ENCODE results near the gene ADGRA1.
A peak's percentile ranks its signal among the peaks of the same experiment; 100 is the strongest.
"Not testable (repeated sequence)": the region's sequence is repeated elsewhere in the genome, so short reads cannot be mapped to it uniquely, and the experiment has no call there.

ADGRA1 gene

DNA sequence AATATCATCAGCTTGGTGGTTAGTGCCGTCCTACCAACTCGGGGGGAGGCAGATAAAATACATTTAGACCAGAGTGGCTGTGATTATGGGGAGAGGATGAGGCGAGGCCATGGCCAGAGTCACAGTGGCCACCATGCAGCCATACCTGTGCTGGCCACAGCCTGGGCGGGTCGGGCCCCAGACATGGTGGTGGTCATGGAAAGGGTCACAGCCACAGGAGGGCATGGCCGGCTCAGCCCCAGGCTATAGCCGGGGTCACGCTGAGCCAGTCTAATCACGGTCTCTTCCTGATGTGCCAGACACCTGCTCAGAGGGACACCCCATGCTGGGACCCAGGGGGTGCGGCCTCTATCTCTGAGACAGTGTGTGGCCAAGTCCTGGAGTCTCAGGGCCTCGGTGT lies 10.2 kb downstream of the ADGRA1 start:
- no peak for DNase-seq

DNA sequence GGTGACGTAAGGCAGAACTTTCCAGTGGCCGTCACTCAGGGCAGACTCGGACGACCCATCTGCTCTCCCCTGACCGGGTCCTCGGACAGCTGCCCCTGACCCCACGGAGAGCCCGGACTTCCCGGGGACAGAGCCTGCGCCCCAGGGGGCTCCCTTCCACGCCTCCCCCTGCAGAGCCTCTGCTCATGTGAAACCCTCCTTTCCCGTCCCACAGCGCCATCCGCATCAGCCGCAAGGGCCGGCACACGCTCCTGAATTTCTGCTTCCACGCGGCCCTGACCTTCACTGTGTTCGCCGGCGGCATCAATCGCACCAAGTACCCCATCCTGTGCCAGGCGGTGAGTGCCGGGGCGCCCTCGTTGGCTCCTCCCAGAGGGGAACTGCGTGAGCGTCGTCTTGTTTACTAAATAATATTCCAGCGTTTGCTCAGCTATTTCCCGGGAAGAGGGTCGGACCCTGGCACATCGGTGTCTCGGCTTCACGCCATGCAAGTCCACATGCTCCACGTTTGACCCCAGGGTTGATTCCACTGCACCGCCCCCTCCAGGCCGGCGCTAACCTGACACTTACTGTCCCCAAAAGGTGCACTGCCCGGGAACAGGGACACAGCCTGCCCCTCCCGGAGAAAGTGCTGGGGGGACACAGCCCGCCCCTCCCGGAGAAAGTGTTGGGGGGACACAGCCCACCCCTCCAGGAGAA lies 10.9 kb downstream of the ADGRA1 start:
- no peak for DNase-seq

GRCh38 chr10:133099571-133099970 lies 11.8 kb downstream of the ADGRA1 start:
- no peak for DNase-seq

DNA sequence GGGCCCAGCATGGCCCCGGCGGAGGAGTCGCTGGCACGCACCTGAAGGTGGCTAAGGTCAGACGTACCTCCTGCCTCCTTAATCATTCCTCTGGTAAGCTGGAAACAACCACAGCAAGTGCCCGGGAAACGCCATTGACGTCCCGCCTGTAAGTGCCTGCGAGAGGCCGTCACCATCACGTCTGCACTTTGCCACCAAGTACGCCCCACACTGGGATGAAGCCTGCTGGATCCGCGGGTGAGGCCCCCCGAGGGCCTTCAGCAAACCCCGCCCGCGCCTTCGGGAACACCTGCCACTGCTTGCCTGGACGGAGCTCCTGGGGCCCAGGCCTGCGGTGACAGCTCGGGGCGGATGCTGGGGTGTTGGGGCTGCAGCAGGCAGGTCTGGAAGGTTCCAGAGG lies 12.5 kb downstream of the ADGRA1 start:
- no peak for DNase-seq

DNA sequence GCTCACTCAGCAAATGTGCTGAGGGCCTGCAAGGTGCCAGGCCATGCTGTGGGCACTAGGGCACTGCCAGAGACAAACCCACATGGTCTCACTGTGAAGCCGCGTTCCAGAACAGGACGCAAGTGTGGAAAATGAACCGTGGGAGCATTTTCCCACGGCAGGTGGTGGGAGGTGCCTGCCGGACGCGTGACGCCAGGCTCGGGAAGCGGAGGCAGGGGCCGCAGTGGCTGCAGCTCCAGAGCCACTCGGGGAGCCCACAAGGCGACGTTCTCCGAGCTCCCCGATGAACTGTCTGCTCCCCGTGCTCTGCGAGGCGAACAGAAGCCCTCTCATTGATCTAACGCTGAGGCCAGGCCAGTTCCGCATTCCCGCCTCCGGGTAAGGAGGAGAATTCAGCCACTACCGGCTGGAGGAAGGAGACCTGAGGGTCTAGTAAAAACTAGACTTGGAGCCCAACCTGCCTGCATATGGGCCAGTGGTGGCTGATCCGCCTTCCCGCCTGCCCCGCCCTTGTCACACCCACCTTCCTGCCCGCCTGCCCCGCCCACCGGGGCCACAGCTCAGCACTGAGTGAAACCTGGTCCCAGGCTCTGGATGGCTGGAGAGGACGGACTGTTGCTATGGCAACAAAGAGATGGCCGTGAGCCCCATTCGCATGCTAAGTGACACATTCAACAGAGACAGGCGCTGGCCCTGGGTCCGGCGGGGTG lies 13.1 kb downstream of the ADGRA1 start:
- DNase-seq: peak; percentile 39

GRCh38 chr10:133101416-133101810 lies 13.7 kb downstream of the ADGRA1 start:
- DNase-seq: no peak

DNA sequence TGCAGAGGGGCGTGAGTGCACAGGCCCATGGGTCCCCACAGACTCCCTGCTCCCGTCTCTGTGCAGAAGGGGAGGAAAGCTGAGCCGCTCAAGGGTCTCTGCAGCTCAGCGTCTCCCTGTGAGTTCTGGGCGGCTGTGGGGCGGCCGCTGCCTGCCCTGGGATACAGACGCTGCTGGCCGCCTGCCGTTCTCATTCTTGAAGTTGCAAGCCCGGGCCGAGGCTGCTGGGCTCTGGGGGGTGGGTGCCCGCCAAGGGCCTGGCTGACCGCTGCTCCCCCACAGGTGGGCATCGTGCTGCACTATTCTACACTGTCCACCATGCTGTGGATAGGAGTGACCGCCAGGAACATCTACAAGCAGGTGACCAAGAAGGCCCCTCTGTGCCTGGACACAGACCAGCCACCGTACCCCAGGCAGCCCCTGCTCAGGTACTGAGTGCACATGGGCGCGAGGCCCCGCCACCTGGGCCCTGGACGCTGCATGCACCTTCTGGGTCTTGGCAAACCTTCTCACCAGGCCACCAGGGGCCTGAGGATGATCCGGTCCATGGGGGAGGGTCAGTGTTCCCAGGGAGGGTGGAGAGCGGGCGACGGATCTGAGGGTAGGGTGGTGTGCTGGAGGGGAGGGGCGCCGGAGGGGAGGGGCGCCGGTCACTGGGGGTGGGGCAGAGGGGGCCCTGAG lies 14.8 kb downstream of the ADGRA1 start:
- no peak for DNase-seq

GRCh38 chr10:133103311-133103910 lies 15.7 kb downstream of the ADGRA1 start:
- DNase-seq: no peak

- no peak for DNase-seq
Observed at GRCh38 chr10:133104068-133104962, 16.6 kb downstream of the ADGRA1 start.

DNA sequence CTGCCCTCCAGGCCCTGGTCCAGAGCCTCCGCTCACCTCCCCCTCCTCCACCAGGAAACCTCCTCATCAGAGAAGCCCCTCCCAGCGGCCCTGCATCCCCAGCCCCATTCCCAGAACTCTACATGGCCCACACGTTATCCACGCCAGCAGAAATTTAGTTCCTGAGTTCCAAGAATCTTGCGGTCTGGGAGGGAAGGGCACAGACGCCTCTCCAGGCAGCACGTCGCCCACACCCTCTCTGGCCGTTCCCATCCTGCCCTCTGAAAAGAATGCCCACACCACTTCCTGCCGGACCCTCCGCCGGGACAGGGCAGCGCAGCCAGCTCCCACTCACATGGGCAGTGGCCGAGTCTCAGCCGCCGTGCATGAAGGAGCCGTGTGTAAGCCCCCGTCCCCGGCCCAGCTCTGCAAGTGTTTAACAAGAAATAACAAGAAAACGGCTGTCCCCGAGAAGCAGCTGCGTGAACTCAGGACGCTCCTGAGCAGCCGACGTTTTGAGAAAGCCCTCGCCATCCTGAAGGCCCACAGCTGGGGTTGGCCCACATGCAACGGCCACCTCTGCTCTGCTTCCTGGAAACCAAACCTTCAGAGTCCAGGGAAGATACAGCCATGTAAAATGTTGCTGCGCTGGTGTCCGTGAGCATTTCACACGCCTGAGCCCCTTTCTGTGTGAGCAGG lies 17.4 kb downstream of the ADGRA1 start:
- DNase-seq: no peak

GRCh38 chr10:133105686-133106390 lies 18.1 kb downstream of the ADGRA1 start:
- DNase-seq: no peak

- no peak for DNase-seq
Observed at GRCh38 chr10:133106516-133106915, 18.8 kb downstream of the ADGRA1 start.

GRCh38 chr10:133107442-133107841 lies 19.7 kb downstream of the ADGRA1 start:
- no peak for DNase-seq

DNA sequence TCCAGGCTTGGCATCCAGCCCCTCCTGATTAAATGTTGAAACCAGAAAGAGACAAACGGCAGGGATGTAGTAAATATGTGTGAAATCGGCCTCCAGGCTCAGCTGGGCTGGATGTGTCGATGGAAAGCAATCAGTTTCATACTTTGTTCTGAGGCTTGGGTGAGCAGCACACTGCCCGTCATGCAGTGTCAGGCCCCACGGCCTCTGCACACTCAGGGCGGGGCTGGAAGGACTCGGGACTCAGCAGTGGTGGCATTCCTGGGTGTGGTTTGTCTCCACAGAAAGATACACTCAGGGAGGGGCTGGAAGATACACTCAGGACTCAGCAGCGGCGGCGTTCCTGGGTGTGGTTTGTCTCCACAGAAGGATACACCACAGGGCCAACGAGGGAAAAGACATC lies 22.0 kb downstream of the ADGRA1 start:
- DNase-seq: no peak

GRCh38 chr10:133110133-133110532 lies 22.4 kb downstream of the ADGRA1 start:
- no peak for DNase-seq

DNA sequence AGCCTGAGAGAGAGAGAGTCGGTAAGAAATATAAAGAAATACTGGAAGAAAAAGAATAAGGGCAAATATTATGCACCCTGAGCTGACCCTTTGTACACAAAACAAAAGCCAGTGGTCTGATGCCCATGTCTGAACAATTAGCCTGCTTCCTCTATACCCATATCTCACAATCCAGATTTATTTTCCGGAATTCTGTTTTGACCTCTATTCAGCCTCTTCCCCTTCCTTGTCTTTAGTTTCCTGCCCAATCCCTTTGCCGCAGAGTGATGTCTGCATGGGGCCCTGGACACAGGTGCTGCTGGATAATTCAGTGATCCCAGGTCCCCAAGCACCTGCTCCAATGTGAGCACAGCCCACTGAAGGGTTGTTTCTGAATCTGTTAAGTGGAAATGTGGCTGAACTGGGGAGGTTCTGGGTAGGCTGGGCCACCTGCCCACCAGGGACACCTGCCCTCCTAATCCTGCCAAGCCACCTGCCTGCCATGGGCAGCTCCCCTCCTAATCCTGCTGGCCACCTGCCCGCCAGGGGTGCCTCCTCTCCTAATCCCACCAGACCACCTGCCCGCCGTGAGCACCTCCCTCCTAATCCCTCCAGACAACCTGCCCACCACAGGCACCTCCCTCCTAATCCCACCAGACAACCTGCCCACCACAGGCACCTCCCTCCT lies 23.0 kb downstream of the ADGRA1 start:
- DNase-seq: no peak

- not testable (repeated sequence) for DNase-seq
Observed at GRCh38 chr10:133111640-133112039, 23.9 kb downstream of the ADGRA1 start.

GRCh38 chr10:133113146-133113830 lies 25.6 kb downstream of the ADGRA1 start:
- no peak for DNase-seq

- DNase-seq: no peak
Observed at GRCh38 chr10:133113847-133114246, 26.1 kb downstream of the ADGRA1 start.

GRCh38 chr10:133114251-133114650 lies 26.5 kb downstream of the ADGRA1 start:
- no peak for DNase-seq

Data from NCI-H748 treated with DMSO at 0.1 percent for 48 hours (cell line).